Measurements from ENCODE around the gene OSGEP. TPM values are rescaled to one million over a fixed set of nuclear protein-coding genes. Genes with fewer than 3 reads are reported as not detected.
A peak's percentile ranks its signal among the peaks of the same experiment; 100 is the strongest.

The OSGEP gene
- total RNA-seq, 1 donor from 2014 or later = 60.9 TPM

- Histone ChIP-seq H3K4me1 (peaks cover 26% of the 10 kb centered on the region), H3K4me3 (peak within 1 kb of the TSS; percentile 67 to 72), H3K9me3 (no peaks in the 10 kb centered on the region), H3K27me3 (no peaks in the 10 kb centered on the region), H3K36me3 (peaks cover 0 to 2% of the 10 kb centered on the region in 2 donors), H3K27ac (peak within 1 kb of the TSS; percentile 90)
- TF ChIP-seq POLR2AphosphoS5 (IDR thresholded peaks at IDR 0.05; ENCODE audit: insufficient read depth in 1 of 2, low read depth in 1 of 2) = peak; percentile 80 to 97
- TF ChIP-seq POLR2A (IDR thresholded peaks at IDR 0.05) = peak in 1 of 2 donors; percentile 27
- TF ChIP-seq CTCF (IDR thresholded peaks at IDR 0.05) = no peak
- intact Hi-C loops (cut with DNase I) = loop anchor here (5.0 to 10.0 kb wide), 3 partner anchors 71 to 269 kb away; partner anchors contain the start of genes PARP2 and RNASE4
- no peak for DNase-seq (ENCODE audit: extremely low spot score in 2 of 2)
Observed at GRCh38 chr14:20412876-20413743, 41.5 kb downstream of the OSGEP start, which contains the start of gene TEP1. TEP1 (minus strand) TSS chr14:20413501; CDS start chr14:20408439, 5,062 bp downstream.

- Histone ChIP-seq H3K9me3 (no peaks in the 10 kb centered on the region), H3K4me3 (peak overlapping the region; percentile 67 to 72), H3K27me3 (no peaks in the 10 kb centered on the region), H3K4me1 (peaks cover 26% of the 10 kb centered on the region), H3K36me3 (peaks cover 0 to 9% of the 10 kb centered on the region in 2 donors), H3K27ac (peak overlapping the region; percentile 90)
- intact Hi-C loops (cut with DNase I) = loop anchor here (5.0 to 10.0 kb wide), 3 partner anchors 70 to 270 kb away; partner anchors contain the start of genes PARP2 and RNASE4
- TF ChIP-seq CTCF (IDR thresholded peaks at IDR 0.05) (no peak), POLR2A (IDR thresholded peaks at IDR 0.05) (no peak), POLR2AphosphoS5 (IDR thresholded peaks at IDR 0.05; ENCODE audit: insufficient read depth in 1 of 2, low read depth in 1 of 2) (no peak)
- no peak for DNase-seq (ENCODE audit: extremely low spot score in 2 of 2)
Observed at GRCh38 chr14:20412411-20412810, 42.2 kb downstream of the OSGEP start.

- TF ChIP-seq CTCF (IDR thresholded peaks at IDR 0.05) (no peak), POLR2A (IDR thresholded peaks at IDR 0.05) (no peak), POLR2AphosphoS5 (IDR thresholded peaks at IDR 0.05; ENCODE audit: insufficient read depth in 1 of 2, low read depth in 1 of 2) (no peak)
- Histone ChIP-seq H3K4me3 (no peak overlapping the region), H3K36me3 (peaks cover 0 to 26% of the 10 kb centered on the region in 2 donors), H3K9me3 (no peaks in the 10 kb centered on the region), H3K27ac (no peak overlapping the region), H3K4me1 (peaks cover 24% of the 10 kb centered on the region), H3K27me3 (no peaks in the 10 kb centered on the region)
- no peak for DNase-seq (ENCODE audit: extremely low spot score in 2 of 2)
- intact Hi-C loops (cut with DNase I) = no loop called here
Observed at GRCh38 chr14:20409226-20409625, 45.4 kb downstream of the OSGEP start.

GRCh38 chr14:20403521-20403920, 51.1 kb downstream of the OSGEP start:
- H3K9me3 ChIP-seq = no peaks in the 10 kb centered on the region
- no peak overlapping the region for H3K4me3 ChIP-seq
- H3K4me1 ChIP-seq = no peaks in the 10 kb centered on the region
- TF ChIP-seq CTCF (IDR thresholded peaks at IDR 0.05) = no peak
- TF ChIP-seq POLR2AphosphoS5 (IDR thresholded peaks at IDR 0.05; ENCODE audit: insufficient read depth in 1 of 2, low read depth in 1 of 2) = no peak
- TF ChIP-seq POLR2A (IDR thresholded peaks at IDR 0.05) = no peak
- no peak for DNase-seq (ENCODE audit: extremely low spot score in 2 of 2)
- intact Hi-C loops (cut with DNase I) = no loop called here
- H3K27ac ChIP-seq = no peak overlapping the region
- peaks cover 0 to 49% of the 10 kb centered on the region in 2 donors for H3K36me3 ChIP-seq
- H3K27me3 ChIP-seq = no peaks in the 10 kb centered on the region
